Peyer's patch (tissue), 4 donors: ENCODE data around the gene FARP2. TPM values are rescaled to one million over a fixed set of nuclear protein-coding genes. Genes with fewer than 3 reads are reported as not detected.
A peak's percentile ranks its signal among the peaks of the same experiment; 100 is the strongest.
"Not testable (repeated sequence)": the region's sequence is repeated elsewhere in the genome, so short reads cannot be mapped to it uniquely, and the experiment has no call there.

ENCODE experiments used
- DNase-seq, 3 donors: peaks; one replicate each; pipeline ENCODE4 v3.0.0-alpha.2; 2017 to 2019
- H3K27ac ChIP-seq, 4 donors: fragments of 200-600 bp; sonication (generic); one replicate each; pipeline ENCODE4 v1.5.1; 2016 to 2019
- H3K27me3 ChIP-seq, 2 donors: fragments of 200-600 bp; sonication (generic); one replicate each; pipeline ENCODE4 v1.5.1; 2019
- H3K36me3 ChIP-seq, 3 donors: fragments of 200-600 bp; sonication (generic); one replicate each; pipeline ENCODE4 v1.5.1; 2016 to 2019
- H3K4me1 ChIP-seq, 4 donors: fragments of 200-600 bp; sonication (generic); one replicate each; pipeline ENCODE4 v1.5.1; 2016 to 2019
- H3K4me3 ChIP-seq, 4 donors: fragments of 200-600 bp; sonication (generic); 1 replicate in 3 of 4; 2 replicates in 1 of 4; pipeline ENCODE4 v1.5.1; 2016 to 2019; ENCODE audit warnings: mild to moderate bottlenecking in 1 of 4
- H3K9me3 ChIP-seq, 4 donors: fragments of 200-600 bp; sonication (generic); one replicate each; pipeline ENCODE4 v1.5.1; 2016 to 2019; ENCODE audit warnings: mild to moderate bottlenecking in 1 of 4
- POLR2A ChIP-seq, 2 donors: fragments of 450-650 bp; IDR thresholded peaks; one replicate each; pipeline ENCODE4 v1.5.1; 2017; ENCODE audit warnings: antibody characterized with exemption in 2 of 2, mild to moderate bottlenecking in 2 of 2, moderate library complexity in 2 of 2
- total RNA-seq, 4 donors: library from RNA; depleted of rRNA; stranded (reverse); fragments of >200 nt; gene quantifications; one replicate each; pipeline ENCODE4 v1.1.0, GENCODE V29; 2016
- TF ChIP-seq, protein P1 (sequence below), 6 experiments: fragments of 450-650 bp in 4 of 6; fragments of 200-600 bp in 2 of 6; sonication (generic) in 1 of 6; IDR thresholded peaks; one replicate each; pipeline ENCODE4 v1.5.1; 2017 to 2019; ENCODE audit warnings: antibody characterized with exemption in 6 of 6, mild to moderate bottlenecking in 3 of 6, moderate library complexity in 1 of 6

The FARP2 gene
- total RNA-seq, 4 donors from 2014 or later, result 107 to 169 (median 140) TPM

DNA sequence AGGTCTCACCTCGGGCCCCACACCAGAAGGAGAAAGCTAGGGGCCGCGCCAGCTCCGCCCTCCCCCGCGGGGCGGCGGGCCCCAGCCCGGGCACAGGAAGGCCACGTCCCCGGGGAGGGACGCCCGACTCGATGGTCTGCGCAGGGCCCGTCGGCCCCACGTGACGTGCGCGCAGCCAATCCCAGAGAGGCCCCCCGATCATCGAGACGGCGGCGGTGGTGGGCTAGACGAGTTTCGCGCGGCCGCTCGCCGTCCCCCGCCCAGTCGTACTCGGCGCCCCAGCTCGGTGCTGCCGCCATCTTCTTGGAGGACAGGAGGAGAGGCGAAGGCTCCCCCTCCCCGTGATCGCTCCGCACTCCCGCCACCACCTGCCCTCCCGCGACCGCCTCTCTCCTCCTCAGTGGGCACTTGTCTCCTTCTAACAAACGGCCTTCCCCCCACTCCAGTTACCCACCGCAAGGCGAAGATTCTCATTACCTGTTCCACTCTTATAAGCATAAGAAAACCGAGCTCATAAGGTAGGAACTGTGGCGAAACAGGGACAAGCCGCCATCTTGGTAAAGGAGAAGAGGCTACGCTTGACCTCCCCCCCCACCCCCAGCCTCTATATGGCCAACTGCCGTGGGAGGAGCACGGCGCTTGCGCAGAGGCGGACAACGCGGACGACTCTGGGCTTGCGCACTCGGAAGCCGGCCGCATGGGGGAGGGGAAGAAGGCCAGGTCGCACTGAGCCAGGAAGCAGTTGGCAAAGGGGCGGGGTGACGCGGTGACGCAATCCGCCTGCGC is 40.8 kb upstream of the FARP2 start, which contains the start of gene HDLBP:
Gene HDLBP, minus strand, starts transcription at position 580 of the 786 bp plus-strand sequence. CDS start 48,803 bp downstream, outside the sequence.
- peak within 1 kb of the TSS; percentile 72 to 90 (median 80) for H3K4me3 ChIP-seq
- no peaks in the 10 kb centered on the region for H3K27me3 ChIP-seq
- no peaks in the 10 kb centered on the region for H3K36me3 ChIP-seq
- DNase-seq, result peak; percentile 99 to 100 (median 100)
- no peaks in the 10 kb centered on the region for H3K9me3 ChIP-seq
- peak within 1 kb of the TSS; percentile 94 to 99 (median 96) for H3K27ac ChIP-seq
- peaks cover 0 to 55% (median 14%) of the 10 kb centered on the region in 4 donors for H3K4me1 ChIP-seq
- TF ChIP-seq POLR2A (IDR thresholded peaks at IDR 0.05), result peak; percentile 77 to 81
- TF ChIP-seq, protein P1, sequence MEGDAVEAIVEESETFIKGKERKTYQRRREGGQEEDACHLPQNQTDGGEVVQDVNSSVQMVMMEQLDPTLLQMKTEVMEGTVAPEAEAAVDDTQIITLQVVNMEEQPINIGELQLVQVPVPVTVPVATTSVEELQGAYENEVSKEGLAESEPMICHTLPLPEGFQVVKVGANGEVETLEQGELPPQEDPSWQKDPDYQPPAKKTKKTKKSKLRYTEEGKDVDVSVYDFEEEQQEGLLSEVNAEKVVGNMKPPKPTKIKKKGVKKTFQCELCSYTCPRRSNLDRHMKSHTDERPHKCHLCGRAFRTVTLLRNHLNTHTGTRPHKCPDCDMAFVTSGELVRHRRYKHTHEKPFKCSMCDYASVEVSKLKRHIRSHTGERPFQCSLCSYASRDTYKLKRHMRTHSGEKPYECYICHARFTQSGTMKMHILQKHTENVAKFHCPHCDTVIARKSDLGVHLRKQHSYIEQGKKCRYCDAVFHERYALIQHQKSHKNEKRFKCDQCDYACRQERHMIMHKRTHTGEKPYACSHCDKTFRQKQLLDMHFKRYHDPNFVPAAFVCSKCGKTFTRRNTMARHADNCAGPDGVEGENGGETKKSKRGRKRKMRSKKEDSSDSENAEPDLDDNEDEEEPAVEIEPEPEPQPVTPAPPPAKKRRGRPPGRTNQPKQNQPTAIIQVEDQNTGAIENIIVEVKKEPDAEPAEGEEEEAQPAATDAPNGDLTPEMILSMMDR (IDR thresholded peaks at IDR 0.05), result peak in 3 of 6 experiments; percentile 9 to 21 (median 18)

DNA sequence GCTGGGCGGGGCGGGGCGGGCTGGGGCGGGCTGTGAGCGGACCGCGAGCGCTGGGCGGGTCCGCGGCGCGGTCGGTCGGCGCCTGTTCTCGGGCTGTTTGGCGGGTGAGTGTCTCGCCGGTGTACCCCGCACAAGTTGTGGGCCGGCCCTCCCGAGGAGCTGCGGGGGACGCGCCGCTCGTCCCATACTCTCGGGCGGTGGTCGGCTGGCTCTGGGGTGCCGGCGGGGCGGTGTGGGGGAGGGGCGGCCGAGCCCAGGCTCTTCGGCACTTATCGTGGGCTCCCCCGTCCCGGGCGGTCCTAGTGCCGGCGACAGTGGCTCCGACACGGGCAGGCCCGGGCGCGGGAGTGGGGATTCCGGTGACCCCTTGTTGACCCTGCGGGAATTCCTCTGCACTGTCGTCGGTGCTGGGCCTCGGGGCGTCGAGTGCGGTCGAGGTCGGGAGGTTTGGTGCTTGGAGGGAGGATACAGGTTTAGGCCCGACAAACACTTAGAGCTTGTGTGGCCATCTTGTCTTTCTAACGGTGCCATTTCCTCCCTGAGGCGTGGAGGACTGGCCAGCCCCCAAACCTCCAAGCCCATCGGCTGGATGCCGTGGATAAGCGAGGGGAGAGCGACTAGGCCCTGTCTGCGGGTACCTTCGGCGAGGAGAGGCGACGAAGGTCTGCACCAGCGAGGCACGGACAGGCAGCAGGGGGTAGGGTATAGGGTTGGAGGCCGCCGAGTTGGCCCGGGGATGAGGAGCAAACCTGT is 40.0 kb upstream of the FARP2 start, which contains the start of gene SEPTIN2:
Gene SEPTIN2, plus strand, starts transcription at position 47 of the 753 bp plus-strand sequence. CDS start 8,308 bp downstream, outside the sequence.
- Histone ChIP-seq H3K27ac (peak within 1 kb of the TSS; percentile 94 to 99 (median 96)), H3K27me3 (no peaks in the 10 kb centered on the region), H3K9me3 (no peaks in the 10 kb centered on the region), H3K4me3 (peak within 1 kb of the TSS; percentile 72 to 90 (median 80)), H3K4me1 (peaks cover 0 to 63% (median 12%) of the 10 kb centered on the region in 4 donors), H3K36me3 (no peaks in the 10 kb centered on the region)
- TF ChIP-seq, protein P1 (IDR thresholded peaks at IDR 0.05), result no peak
- TF ChIP-seq POLR2A (IDR thresholded peaks at IDR 0.05), result peak; percentile 33 to 61
- peak in 2 of 3 donors; percentile 78 to 89 for DNase-seq

DNA sequence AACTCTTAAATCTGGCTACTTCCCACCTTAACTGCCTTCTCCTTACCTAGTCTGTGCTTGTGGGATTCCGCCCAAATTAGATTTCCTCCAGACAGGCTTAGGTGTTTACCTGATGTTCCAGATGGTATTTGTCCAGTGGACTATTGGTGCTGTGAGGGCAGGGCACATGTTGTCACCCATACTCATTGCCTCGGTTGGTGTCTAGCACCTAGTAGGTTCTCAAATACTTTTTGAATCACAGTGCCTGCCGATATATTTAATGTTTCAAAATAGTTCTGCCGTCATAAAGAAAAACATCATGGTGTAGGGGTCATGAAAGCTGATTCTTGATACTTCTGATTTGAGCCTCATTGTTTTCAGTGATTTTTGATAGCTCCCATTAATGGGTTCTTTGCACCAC is 39.3 kb upstream of the FARP2 start:
- no peaks in the 10 kb centered on the region for H3K9me3 ChIP-seq
- peak overlapping the region; percentile 72 to 90 (median 80) for H3K4me3 ChIP-seq
- no peaks in the 10 kb centered on the region for H3K36me3 ChIP-seq
- H3K27me3 ChIP-seq, result no peaks in the 10 kb centered on the region
- TF ChIP-seq, protein P1 (IDR thresholded peaks at IDR 0.05), result no peak
- TF ChIP-seq POLR2A (IDR thresholded peaks at IDR 0.05), result no peak
- DNase-seq, result no peak
- H3K4me1 ChIP-seq, result peaks cover 0 to 65% (median 12%) of the 10 kb centered on the region in 4 donors
- H3K27ac ChIP-seq, result peak overlapping the region; percentile 94 to 99 (median 96)

DNA sequence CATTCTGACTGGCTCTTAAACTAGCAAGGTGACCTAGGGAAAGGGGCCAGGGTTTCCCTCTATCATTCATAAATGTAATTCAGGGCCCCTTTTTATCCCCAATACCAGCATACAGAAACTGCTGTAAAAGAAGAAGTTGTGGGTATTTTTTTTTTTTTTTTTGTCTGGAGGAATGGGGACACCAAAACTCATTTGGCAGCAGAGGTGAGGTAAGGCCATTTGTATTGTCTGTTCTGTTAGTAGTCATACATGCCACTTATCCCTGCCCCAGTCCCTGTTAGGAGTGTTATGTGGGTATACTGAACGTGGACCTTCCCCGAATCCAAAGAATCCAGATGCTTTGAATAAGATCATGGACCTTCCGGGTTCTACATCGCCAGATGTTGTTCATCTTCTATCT is 38.7 kb upstream of the FARP2 start:
- peaks cover 0 to 69% (median 12%) of the 10 kb centered on the region in 4 donors for H3K4me1 ChIP-seq
- no peaks in the 10 kb centered on the region for H3K36me3 ChIP-seq
- DNase-seq, result no peak
- H3K27ac ChIP-seq, result peak overlapping the region; percentile 94 to 99 (median 96)
- H3K4me3 ChIP-seq, result peak overlapping the region in 2 of 4 donors; percentile 72 to 73
- TF ChIP-seq, protein P1 (IDR thresholded peaks at IDR 0.05), result no peak
- TF ChIP-seq POLR2A (IDR thresholded peaks at IDR 0.05), result no peak
- no peaks in the 10 kb centered on the region for H3K27me3 ChIP-seq
- H3K9me3 ChIP-seq, result no peaks in the 10 kb centered on the region

DNA sequence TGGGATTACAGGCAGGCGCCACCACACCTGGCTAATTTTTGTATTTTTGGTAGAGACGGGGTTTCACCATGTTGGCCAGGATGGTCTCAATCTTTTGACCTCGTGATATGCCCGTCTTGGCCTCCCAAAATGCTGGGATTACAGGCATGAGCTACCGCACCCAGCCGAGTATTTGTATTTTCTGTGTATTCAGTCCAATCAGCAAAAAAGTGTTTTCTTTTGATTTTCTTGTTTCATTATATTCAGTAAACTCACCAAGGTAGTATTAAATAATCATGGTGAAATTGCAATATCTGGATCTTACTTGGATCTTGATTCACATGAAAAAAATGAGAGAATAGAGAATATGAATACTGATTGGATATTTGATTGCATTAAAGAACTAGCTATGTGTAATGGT is 37.3 kb upstream of the FARP2 start:
- H3K36me3 ChIP-seq, H3K27me3 ChIP-seq, DNase-seq, H3K4me3 ChIP-seq, H3K9me3 ChIP-seq, H3K27ac ChIP-seq: not testable (repeated sequence)
- peaks cover 0 to 56% (median 12%) of the 10 kb centered on the region in 4 donors for H3K4me1 ChIP-seq
